Liver (tissue), 9 donors: Measurements from ENCODE around the gene EFNB1. TPM values are rescaled to one million over a fixed set of nuclear protein-coding genes. Genes with fewer than 3 reads are reported as not detected.

Experiments used
- DNase-seq: peaks from one replicate; pipeline ENCODE4 v3.0.0-alpha.2; 2017; ENCODE audit warnings: low spot score
- H3K27ac ChIP-seq, 2 donors: one replicate each; pipeline ENCODE4 v1.7.0; 2013; ENCODE audit warnings: inconsistent platforms in 2 of 2, low read length in 2 of 2, control low read depth in 1 of 2, low read depth in 1 of 2, mild to moderate bottlenecking in 1 of 2
- H3K27me3 ChIP-seq, 4 donors: one replicate each; pipeline versions ENCODE4 v1.6.1 to v1.7.0; 2013; ENCODE audit warnings: low read length in 3 of 4, inconsistent platforms in 1 of 4, mild to moderate bottlenecking in 1 of 4, moderate library complexity in 1 of 4; ENCODE audit not compliant: control insufficient read depth in 4 of 4, insufficient read depth in 4 of 4
- H3K36me3 ChIP-seq, 4 donors: one replicate each; pipeline versions ENCODE4 v1.6.1 to v1.7.0; 2013; ENCODE audit warnings: low read length in 3 of 4, mild to moderate bottlenecking in 3 of 4, low read depth in 1 of 4, moderate library complexity in 1 of 4; ENCODE audit not compliant: control insufficient read depth in 4 of 4, insufficient read depth in 3 of 4
- H3K4me1 ChIP-seq, 4 donors: one replicate each; pipeline versions ENCODE4 v1.6.1 to v1.7.0; 2013; ENCODE audit warnings: low read length in 3 of 4, mild to moderate bottlenecking in 3 of 4, moderate library complexity in 1 of 4; ENCODE audit not compliant: control insufficient read depth in 4 of 4, insufficient read depth in 4 of 4
- H3K4me3 ChIP-seq, 3 donors: one replicate each; pipeline versions ENCODE4 v1.6.1 to v1.7.0; 2013; ENCODE audit warnings: low read length in 3 of 3, control low read depth in 1 of 3, low read depth in 1 of 3, mild to moderate bottlenecking in 1 of 3
- H3K9ac ChIP-seq, 2 donors: one replicate each; pipeline ENCODE4 v1.7.0; 2013; ENCODE audit warnings: low read length in 2 of 2, mild to moderate bottlenecking in 2 of 2, moderate library complexity in 2 of 2, control low read depth in 1 of 2, low read depth in 1 of 2
- H3K9me3 ChIP-seq, 4 donors: one replicate each; pipeline versions ENCODE4 v1.6.1 to v1.7.0; 2013; ENCODE audit warnings: low read length in 3 of 4; ENCODE audit not compliant: control insufficient read depth in 4 of 4
- ATF3 ChIP-seq: IDR thresholded peaks from 2 replicates; pipeline ENCODE4 v1.6.1; 2016; ENCODE audit warnings: antibody characterized with exemption
- CTCF ChIP-seq: fragments of 150-350 bp; IDR thresholded peaks from 2 replicates; pipeline ENCODE4 v1.5.1; 2017; ENCODE audit warnings: improper control_type of control experiment, low read depth, low read length; ENCODE audit not compliant: missing input control
- EGR1 ChIP-seq, 2 donors: IDR thresholded peaks; 2 replicates each; pipeline ENCODE4 v1.6.1; 2016 to 2018; ENCODE audit warnings: antibody characterized with exemption in 2 of 2, low read depth in 2 of 2
- FOXA1 ChIP-seq: IDR thresholded peaks from 2 replicates; pipeline ENCODE4 v1.6.1; 2016; ENCODE audit warnings: antibody characterized with exemption
- FOXA2 ChIP-seq: IDR thresholded peaks from 2 replicates; pipeline ENCODE4 v1.6.1; 2016; ENCODE audit warnings: antibody characterized with exemption
- GABPA ChIP-seq, 2 donors: IDR thresholded peaks in 1 of 2; conservative IDR thresholded peaks in 1 of 2; 2 replicates each; pipeline ENCODE4 v1.6.1; 2016; ENCODE audit warnings: antibody characterized with exemption in 2 of 2, mild to moderate bottlenecking in 1 of 2, moderate library complexity in 1 of 2
- HNF4A ChIP-seq, 2 donors: conservative IDR thresholded peaks; 2 replicates each; pipeline ENCODE4 v1.6.1; 2016; ENCODE audit warnings: antibody characterized with exemption in 2 of 2, mild to moderate bottlenecking in 2 of 2
- HNF4G ChIP-seq: IDR thresholded peaks from 2 replicates; pipeline ENCODE4 v1.6.1; 2016; ENCODE audit warnings: antibody characterized with exemption
- JUND ChIP-seq, 2 donors: IDR thresholded peaks; 2 replicates each; pipeline ENCODE4 v1.6.1; 2016; ENCODE audit warnings: antibody characterized with exemption in 2 of 2
- MAX ChIP-seq: IDR thresholded peaks from 2 replicates; pipeline ENCODE4 v1.6.1; 2016; ENCODE audit warnings: antibody characterized with exemption
- NR2F2 ChIP-seq: IDR thresholded peaks from 2 replicates; pipeline ENCODE4 v1.6.1; 2016; ENCODE audit warnings: antibody characterized with exemption
- RAD21 ChIP-seq, 2 donors: IDR thresholded peaks; 2 replicates each; pipeline ENCODE4 v1.6.1; 2016; ENCODE audit warnings: antibody characterized with exemption in 2 of 2, mild to moderate bottlenecking in 2 of 2
- REST ChIP-seq: IDR thresholded peaks from 2 replicates; pipeline ENCODE4 v1.6.1; 2016; ENCODE audit warnings: antibody characterized with exemption, mild to moderate bottlenecking
- RXRA ChIP-seq, 2 donors: IDR thresholded peaks; 2 replicates each; pipeline ENCODE4 v1.6.1; 2017 to 2018; ENCODE audit warnings: antibody characterized with exemption in 2 of 2, mild to moderate bottlenecking in 1 of 2
- SP1 ChIP-seq: IDR thresholded peaks from 2 replicates; pipeline ENCODE4 v1.6.1; 2018; ENCODE audit warnings: antibody characterized with exemption, mild to moderate bottlenecking
- TAF1 ChIP-seq: conservative IDR thresholded peaks from 2 replicates; pipeline ENCODE4 v1.6.1; 2016; ENCODE audit warnings: antibody characterized with exemption, mild to moderate bottlenecking
- YY1 ChIP-seq: IDR thresholded peaks from 2 replicates; pipeline ENCODE4 v1.6.1; 2016; ENCODE audit warnings: antibody characterized with exemption, mild to moderate bottlenecking
- ZBTB33 ChIP-seq: IDR thresholded peaks from 2 replicates; pipeline ENCODE4 v1.6.1; 2016; ENCODE audit warnings: antibody characterized with exemption
- WGBS: extraction: QIAGEN DNeasy Blood & Tissue Kit; methylation state at CpG from one replicate; pipeline ENCODE4 v1.1.7; 2013; 5-methylcytosine and 5-hydroxymethylcytosine counted together
- polyA plus RNA-seq, 2 donors: library from polyadenylated mRNA; stranded (reverse) in 1 of 2; unstranded in 1 of 2; fragments of 200-250 nt in 1 of 2; fragments of >200 nt in 1 of 2; fragmentation: Nextera tagmentation in 1 of 2; extraction: Ambion mirVana in 1 of 2; gene quantifications; one replicate each; pipeline versions ENCODE4 v1.2.1 to v1.2.3, GENCODE V29; 2013 to 2015
- total RNA-seq, 2 donors: library from RNA; depleted of rRNA; stranded (reverse); fragments of >200 nt; gene quantifications; one replicate each; pipeline ENCODE4 v1.2.3, GENCODE V29; 2014
- donor health status: healthy.
- donor health status: healthy.
- donor health status: healthy.
- donor health status: healthy.
- donor health status: healthy.

EFNB1 gene
- total and polyA plus RNA-seq, 4 donors: 3.6 to 8.9 (median 8.1) TPM

- H3K4me1 ChIP-seq: peaks cover 5 to 22% (median 9%) of the 10 kb centered on the region in 4 donors
- H3K9ac ChIP-seq: no peak overlapping the region
- no peak overlapping the region for H3K27ac ChIP-seq
Measured at GRCh38 chrX:68834371-68835103, 5.7 kb downstream of the EFNB1 start.

More at GRCh38 chrX:68834371-68835103, 5.7 kb downstream of the EFNB1 start:
- no peaks in the 10 kb centered on the region for H3K36me3 ChIP-seq
- H3K4me3 ChIP-seq: no peak overlapping the region
- TF ChIP-seq CTCF: no peak
- TF ChIP-seq REST: no peak
- TF ChIP-seq JUND (IDR thresholded peaks at IDR 0.05): no peak
- no peak for TF ChIP-seq MAX
- no peak for TF ChIP-seq GABPA (IDR thresholded peaks at IDR 0.05 in 1 of 2, conservative IDR thresholded peaks at IDR 0.05 in 1 of 2)
- TF ChIP-seq ZBTB33: no peak
- TF ChIP-seq EGR1 (IDR thresholded peaks at IDR 0.05; ENCODE audit: low read depth in 2 of 2): no peak
- no peak for TF ChIP-seq RAD21 (IDR thresholded peaks at IDR 0.05)
- no peak for TF ChIP-seq HNF4G
- TF ChIP-seq FOXA1: no peak
- no peak for TF ChIP-seq TAF1
- no peak for TF ChIP-seq NR2F2
- no peak for TF ChIP-seq SP1
- no peak for TF ChIP-seq YY1
- TF ChIP-seq ATF3: no peak
- no peak for TF ChIP-seq FOXA2
- TF ChIP-seq RXRA (IDR thresholded peaks at IDR 0.05): no peak
- no peak for TF ChIP-seq HNF4A (conservative IDR thresholded peaks at IDR 0.05)
- H3K27me3 ChIP-seq: no peaks in the 10 kb centered on the region
- WGBS: 78% methylated on average over 7 of the region's 7 CpGs
- no peak for DNase-seq
- no peaks in the 10 kb centered on the region for H3K9me3 ChIP-seq
